Measurements from ENCODE around the gene CREB3L2.

- TF ChIP-seq CTCF (IDR thresholded peaks at IDR 0.05), result no peak
- no peak for TF ChIP-seq EZH2 (IDR thresholded peaks at IDR 0.05; ENCODE audit: borderline replicate concordance, insufficient read depth, low read depth, low read length, poor library complexity, severe bottlenecking)
These were observed 161.7 kb downstream of the CREB3L2 start for GRCh38 chr7:137839903-137840779.

Data from B cell (primary cell).